HepG2 (cell line): Measurements from ENCODE around the gene SAMD14. TPM values are rescaled to one million over a fixed set of nuclear protein-coding genes. Genes with fewer than 3 reads are reported as not detected.

Experiments
- ATAC-seq: fragments of 200-7000 bp; cut with Tn5 transposase; 3 replicates; pipeline ENCODE4 v1.9.1; 2020; ENCODE audit warnings: mild to moderate bottlenecking, moderate library complexity
- BruUV-seq: library from RNA; stranded (reverse); fragments of 400-500 nt; replicated peaks from 2 replicates; lab custom pipeline; 2021; lab: Mats Ljungman, UMichigan
- CTCF ChIA-PET: fragments of 300-600 bp; formaldehyde crosslinking; extraction: SDS; loops from one replicate; lab custom pipeline; 2021; ENCODE audit warnings: low total read pairs, inconsistent platforms, low intra/inter-chr PET ratio; lab: Yijun Ruan, JAX
- POLR2A ChIA-PET: fragments of 350-600 bp; sonication (Branson Sonifier 250); formaldehyde crosslinking; loops from one replicate; lab custom pipeline; 2020; ENCODE audit warnings: antibody characterized with exemption, inconsistent platforms; lab: Yijun Ruan, JAX
- DNase-seq: peaks from one replicate; pipeline ENCODE4 v3.0.0-alpha.2; 2015; ENCODE audit warnings: low spot score
- FAIRE-seq: peaks from 3 replicates; lab custom pipeline; 2011; peaks lifted over from hg19 to GRCh38; lab: Jason Lieb, UNC
- H2AFZ ChIP-seq: one replicate; pipeline ENCODE4 v1.6.1; 2011; ENCODE audit warnings: low read length, inconsistent platforms
- H3K27ac ChIP-seq: fragments of 300-600 bp; 3 replicates; pipeline ENCODE4 v1.8.0; 2011; ENCODE audit warnings: mixed run types, mild to moderate bottlenecking, mixed read lengths, low read length, inconsistent platforms; ENCODE audit not compliant: insufficient read depth; ENCODE audit errors: extremely low read length
- H3K27me3 ChIP-seq, 2 experiments: fragments of 200-600 bp in 1 of 2; 2 replicates in 1 of 2; 3 replicates in 1 of 2; pipeline versions ENCODE4 v1.6.0 to v1.8.0; 2011; ENCODE audit warnings: low read length in 2 of 2, mild to moderate bottlenecking in 2 of 2, moderate library complexity in 2 of 2, inconsistent platforms in 1 of 2; ENCODE audit not compliant: insufficient read depth in 2 of 2, control insufficient read depth in 1 of 2
- H3K36me3 ChIP-seq, 2 experiments: fragments of 200-600 bp in 1 of 2; replicated peaks in 1 of 2; 2 replicates in 1 of 2; 3 replicates in 1 of 2; pipeline versions ENCODE4 v1.5.1 to v1.8.0; 2011; ENCODE audit warnings: low read length in 2 of 2, inconsistent platforms in 1 of 2; ENCODE audit not compliant: insufficient read depth in 2 of 2, control insufficient read depth in 1 of 2
- H3K4me1 ChIP-seq: 2 replicates; pipeline ENCODE4 v1.5.1; 2012; ENCODE audit warnings: low read length, inconsistent platforms; ENCODE audit not compliant: insufficient read depth
- H3K4me2 ChIP-seq: 2 replicates; pipeline ENCODE4 v1.6.0; 2011; ENCODE audit warnings: low read depth, low read length, inconsistent platforms
- H3K4me3 ChIP-seq, 3 experiments: fragments of 200-600 bp in 1 of 3; sonication (generic), shearing (Covaris generic) in 1 of 3; replicated peaks in 1 of 3; 2 replicates each; pipeline ENCODE4 v1.5.1; 2011 to 2016; ENCODE audit warnings: low read length in 3 of 3, inconsistent platforms in 2 of 3, low read depth in 2 of 3, mild to moderate bottlenecking in 2 of 3, control low read depth in 1 of 3, mixed read lengths in 1 of 3; ENCODE audit not compliant: insufficient read depth in 1 of 3
- H3K79me2 ChIP-seq: one replicate; pipeline ENCODE4 v1.6.1; 2011; ENCODE audit warnings: low read length, inconsistent platforms; ENCODE audit not compliant: insufficient read depth
- H3K9ac ChIP-seq: 2 replicates; pipeline ENCODE4 v1.6.0; 2011; ENCODE audit warnings: mild to moderate bottlenecking, low read depth, low read length, inconsistent platforms; ENCODE audit not compliant: insufficient read depth
- H3K9me3 ChIP-seq: 2 replicates; pipeline ENCODE4 v1.5.1; 2012; ENCODE audit warnings: mild to moderate bottlenecking, low read length
- H4K20me1 ChIP-seq: 2 replicates; pipeline ENCODE4 v1.6.0; 2011; ENCODE audit warnings: inconsistent platforms, mild to moderate bottlenecking, low read length, moderate library complexity; ENCODE audit not compliant: insufficient read depth
- DRAP1 ChIP-seq: IDR thresholded peaks from 2 replicates; pipeline ENCODE4 v1.6.1; 2016; ENCODE audit warnings: missing genetic modification reagents, missing compliant biosample characterization
- FIP1L1 ChIP-seq: fragments of 200-400 bp; formaldehyde crosslinking; IDR thresholded peaks from 2 replicates; pipeline ENCODE4 v1.6.1; 2018; ENCODE audit warnings: low read depth, mild to moderate bottlenecking, low read length, moderate library complexity, borderline replicate concordance; ENCODE audit not compliant: insufficient read depth
- HDAC2 ChIP-seq: sonication (generic); formaldehyde crosslinking; IDR thresholded peaks from 2 replicates; pipeline ENCODE4 v1.4.0; 2020; ENCODE audit warnings: missing genetic modification reagents
- KDM5B ChIP-seq: sonication (generic); formaldehyde crosslinking; IDR thresholded peaks from 2 replicates; pipeline ENCODE4 v1.4.0; 2020; ENCODE audit warnings: missing genetic modification reagents, mild to moderate bottlenecking, borderline replicate concordance
- KLF13 ChIP-seq: sonication (generic); formaldehyde crosslinking; IDR thresholded peaks from 2 replicates; pipeline ENCODE4 v1.4.0; 2020; ENCODE audit warnings: mild to moderate bottlenecking, missing genetic modification reagents
- MAFF ChIP-seq: IDR thresholded peaks from 2 replicates; pipeline ENCODE4 v1.6.1; 2011; ENCODE audit warnings: low read depth, low read length, improper control_type of control experiment
- MBD4 ChIP-seq: IDR thresholded peaks from 2 replicates; pipeline ENCODE4 v1.6.1; 2012; ENCODE audit warnings: low read length, inconsistent platforms, borderline replicate concordance
- NFIB ChIP-seq: sonication (generic); formaldehyde crosslinking; IDR thresholded peaks from 2 replicates; pipeline ENCODE4 v1.9.0; 2021; ENCODE audit warnings: missing genetic modification reagents, mild to moderate bottlenecking, borderline replicate concordance
- ZNF317 ChIP-seq: sonication (generic); formaldehyde crosslinking; IDR thresholded peaks from 2 replicates; pipeline ENCODE4 v1.5.0; 2020; ENCODE audit warnings: mild to moderate bottlenecking, missing genetic modification reagents
- ZNF841 ChIP-seq: sonication (generic); formaldehyde crosslinking; IDR thresholded peaks from 2 replicates; pipeline ENCODE4 v1.8.1; 2023; ENCODE audit warnings: missing genetic modification reagents, borderline replicate concordance
- WGBS: methylation state at CpG from one replicate; pipeline ENCODE4 v1.1.6; 2017; ENCODE audit warnings: low lambda C conversion rate; 5-methylcytosine and 5-hydroxymethylcytosine counted together
- in situ Hi-C: cut with HindIII; loops from 2 replicates; pipeline ENCODE4 v1.10.0; 2017; ENCODE audit warnings: low pct_unique_long_range_greater_than_20kb; ENCODE audit not compliant: extremely low pct_ligation_motif_present
- intact Hi-C: fragments of 100-400 bp; cut with micrococcal nuclease; formaldehyde crosslinking; loops from one replicate; pipeline ENCODE4 v1.10.0; 2022; ENCODE audit not compliant: unreplicated experiment
- polyA plus RNA-seq, 8 experiments: library from polyadenylated mRNA; depleted of rRNA in 3 of 8; stranded (reverse) in 7 of 8; unstranded in 1 of 8; fragments of >200 nt; fragmentation: Illumina TruSeq in 4 of 8; extraction: Trizol in 4 of 8; gene quantifications; 2 replicates each; pipeline versions ENCODE4 v1.2.1 to v1.2.3, GENCODE V29; 2011 to 2016; ENCODE audit warnings: low read depth in 4 of 8, missing spikeins in 1 of 8, mixed read lengths in 1 of 8; ENCODE audit not compliant: insufficient read depth in 1 of 8
- total RNA-seq, 5 experiments: library from RNA; depleted of rRNA; stranded (reverse); fragments of >200 nt; fragmentation: Illumina TruSeq; extraction: Trizol; gene quantifications; 2 replicates each; pipeline ENCODE4 v1.2.3, GENCODE V29; 2016; ENCODE audit warnings: low read depth in 1 of 5
- TF ChIP-seq, protein P1 (sequence below): sonication (generic); formaldehyde crosslinking; IDR thresholded peaks from 2 replicates; pipeline ENCODE4 v1.4.0; 2020; ENCODE audit warnings: missing genetic modification reagents

Gene SAMD14
- total and polyA plus RNA-seq, 2 of the 13 experiments (the other 11 are each of a cell fraction or from before 2014, with no cell fraction given): 0.07 to 0.22 TPM

GRCh38 chr17:50093807-50094206, 36.2 kb downstream of the SAMD14 start:
- DNase-seq: no peak
- Histone ChIP-seq H3K27ac (no peak overlapping the region), H4K20me1 (no peaks in the 10 kb centered on the region), H3K36me3 (peaks cover 0 to 4% of the 10 kb centered on the region in 2 experiments; a peak in 1 of 5 replicates), H3K9me3 (no peaks in the 10 kb centered on the region), H3K9ac (no peak overlapping the region), H3K4me1 (peaks cover 18% of the 10 kb centered on the region), H3K79me2 (peaks cover 6% of the 10 kb centered on the region), H3K4me2 (no peak overlapping the region), H3K4me3 (no peak overlapping the region), H3K27me3 (peaks cover 6 to 24% of the 10 kb centered on the region in 2 experiments; a peak in 4 of 5 replicates), H2AFZ (no peak overlapping the region)
- POLR2A ChIA-PET: interaction anchor here (0.8 to 1.9 kb wide), 6 partner anchors 8 to 58 kb away, joined by 3 to 10 read pairs (median 4); no protein-coding TSS in a partner anchor
- BruUV-seq: no TSS peak
- no peak for ATAC-seq
- no peak for FAIRE-seq
- CTCF ChIA-PET: interaction anchor here (1.1 to 2.1 kb wide), 8 partner anchors 15 to 204 kb away, joined by 3 to 15 read pairs (median 6); partner anchors contain the start of gene PPP1R9B
- TF ChIP-seq, protein P1, sequence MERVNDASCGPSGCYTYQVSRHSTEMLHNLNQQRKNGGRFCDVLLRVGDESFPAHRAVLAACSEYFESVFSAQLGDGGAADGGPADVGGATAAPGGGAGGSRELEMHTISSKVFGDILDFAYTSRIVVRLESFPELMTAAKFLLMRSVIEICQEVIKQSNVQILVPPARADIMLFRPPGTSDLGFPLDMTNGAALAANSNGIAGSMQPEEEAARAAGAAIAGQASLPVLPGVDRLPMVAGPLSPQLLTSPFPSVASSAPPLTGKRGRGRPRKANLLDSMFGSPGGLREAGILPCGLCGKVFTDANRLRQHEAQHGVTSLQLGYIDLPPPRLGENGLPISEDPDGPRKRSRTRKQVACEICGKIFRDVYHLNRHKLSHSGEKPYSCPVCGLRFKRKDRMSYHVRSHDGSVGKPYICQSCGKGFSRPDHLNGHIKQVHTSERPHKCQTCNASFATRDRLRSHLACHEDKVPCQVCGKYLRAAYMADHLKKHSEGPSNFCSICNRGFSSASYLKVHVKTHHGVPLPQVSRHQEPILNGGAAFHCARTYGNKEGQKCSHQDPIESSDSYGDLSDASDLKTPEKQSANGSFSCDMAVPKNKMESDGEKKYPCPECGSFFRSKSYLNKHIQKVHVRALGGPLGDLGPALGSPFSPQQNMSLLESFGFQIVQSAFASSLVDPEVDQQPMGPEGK: no peak
- TF ChIP-seq NFIB (no peak), FIP1L1 (no peak), ZNF841 (CRISPR knock-in tag) (no peak), KLF13 (no peak), HDAC2 (no peak), KDM5B (CRISPR knock-in tag) (no peak), MAFF (no peak), DRAP1 (CRISPR knock-in tag) (no peak), MBD4 (no peak), ZNF317 (CRISPR knock-in tag) (no peak)
- WGBS: 8% methylated on average over 3 of the region's 3 CpGs
- intact Hi-C loops (loop anchor here (1.0 to 2.0 kb wide), 3 partner anchors 17 to 203 kb away; no protein-coding TSS in a partner anchor), in situ Hi-C loops (no loop called here)
